ENCODE results near the gene CNTNAP4. TPM values are rescaled to one million over a fixed set of nuclear protein-coding genes. Genes with fewer than 3 reads are reported as not detected.

Gene CNTNAP4
- polyA plus RNA-seq, 1 of the 3 experiments (the other 2 are of a cell fraction): not detected

DNA sequence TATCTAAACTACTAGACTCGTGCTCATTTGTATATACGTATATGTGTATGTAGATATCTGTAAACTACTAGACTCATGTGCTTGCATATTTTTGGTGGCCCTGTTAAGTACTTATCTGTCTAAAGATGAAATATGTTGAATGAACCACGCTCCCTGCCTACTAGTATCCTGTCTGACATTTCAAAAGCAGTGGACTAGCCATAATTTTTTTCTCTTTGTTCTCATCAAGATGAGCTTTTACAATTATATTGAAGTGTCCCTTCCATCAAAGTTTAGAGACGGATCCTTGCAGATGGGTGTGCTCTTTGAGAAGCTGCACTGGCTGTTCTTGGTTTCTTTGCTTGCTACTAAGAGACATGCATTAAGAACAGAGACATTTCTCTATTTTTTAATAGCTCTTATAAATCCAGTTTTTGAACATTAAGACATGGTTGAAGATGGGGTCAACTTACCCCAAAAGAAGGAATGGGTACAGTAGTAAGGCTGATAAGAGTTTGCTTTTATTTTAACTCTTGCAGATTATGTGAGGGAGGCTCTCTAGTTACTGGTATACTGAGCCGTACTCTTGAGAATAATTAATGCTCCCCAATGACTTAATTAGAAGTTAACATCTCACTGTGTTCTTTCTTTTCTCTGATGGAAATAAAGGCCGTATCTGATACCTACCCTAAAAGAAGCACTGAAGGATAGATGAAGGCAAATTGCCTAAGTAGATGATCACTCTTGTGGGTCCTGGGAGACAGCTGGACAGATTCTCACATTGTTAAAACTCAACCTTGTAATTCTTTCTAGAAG, 3.4 kb downstream of the CNTNAP4 start:
- no peaks in the 10 kb centered on the region for H3K9me2 ChIP-seq
- H4K20me1 ChIP-seq (ENCODE audit: insufficient read depth): no peaks in the 10 kb centered on the region
- no peak for DNase-seq
- CTCF ChIA-PET: interaction anchor here (0.8 to 8.1 kb wide), 7 partner anchors 208 to 890 kb away, joined by 3 to 84 read pairs (median 9); no protein-coding TSS in a partner anchor
- no peaks in the 10 kb centered on the region for H3F3A ChIP-seq (replicated peaks; ENCODE audit: insufficient read depth)
- H3K79me2 ChIP-seq (ENCODE audit: insufficient read depth): no peaks in the 10 kb centered on the region
- H3K4me1 ChIP-seq (ENCODE audit: control insufficient read depth in 1 of 2, insufficient read depth in 2 of 2, low read depth in 1 of 2, low read length in 1 of 2): no peaks in the 10 kb centered on the region; a peak in 2 of 4 replicates
- no peak overlapping the region for H3K4me3 ChIP-seq (ENCODE audit: low read depth in 2 of 2, low read length in 1 of 2)
- no peaks in the 10 kb centered on the region for H3K27me3 ChIP-seq (ENCODE audit: insufficient read depth)
- H3K9ac ChIP-seq: no peak overlapping the region
- 38% methylated on average over 6 of the region's 6 CpGs for WGBS (ENCODE audit: low lambda C conversion rate)
- H2AFZ ChIP-seq (ENCODE audit: low read depth): no peak overlapping the region
- no peaks in the 10 kb centered on the region for H3K36me3 ChIP-seq (replicated peaks in 1 of 2; ENCODE audit: control insufficient read depth in 1 of 2, insufficient read depth in 2 of 2, low read length in 1 of 2)
- H3K9me3 ChIP-seq: no peaks in the 10 kb centered on the region
- POLR2A ChIA-PET: no interaction called here
- no peak overlapping the region for H3K4me2 ChIP-seq
- no peak for TF ChIP-seq RXRA (IDR thresholded peaks at IDR 0.05; ENCODE audit: borderline replicate concordance, low read depth)
- no peak for TF ChIP-seq NFIC (IDR thresholded peaks at IDR 0.05; ENCODE audit: borderline replicate concordance)
- no peak for TF ChIP-seq EP300 (IDR thresholded peaks at IDR 0.05; ENCODE audit: borderline replicate concordance in 1 of 2, low read depth in 1 of 2, low read length in 1 of 2)
- no peak for TF ChIP-seq TEAD4 (IDR thresholded peaks at IDR 0.05; ENCODE audit: borderline replicate concordance, insufficient read depth)
- TF ChIP-seq, protein P1, sequence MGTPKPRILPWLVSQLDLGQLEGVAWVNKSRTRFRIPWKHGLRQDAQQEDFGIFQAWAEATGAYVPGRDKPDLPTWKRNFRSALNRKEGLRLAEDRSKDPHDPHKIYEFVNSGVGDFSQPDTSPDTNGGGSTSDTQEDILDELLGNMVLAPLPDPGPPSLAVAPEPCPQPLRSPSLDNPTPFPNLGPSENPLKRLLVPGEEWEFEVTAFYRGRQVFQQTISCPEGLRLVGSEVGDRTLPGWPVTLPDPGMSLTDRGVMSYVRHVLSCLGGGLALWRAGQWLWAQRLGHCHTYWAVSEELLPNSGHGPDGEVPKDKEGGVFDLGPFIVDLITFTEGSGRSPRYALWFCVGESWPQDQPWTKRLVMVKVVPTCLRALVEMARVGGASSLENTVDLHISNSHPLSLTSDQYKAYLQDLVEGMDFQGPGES (IDR thresholded peaks at IDR 0.05; ENCODE audit: low read depth, low read length): no peak
- no peak for TF ChIP-seq MEF2A (IDR thresholded peaks at IDR 0.05; ENCODE audit: borderline replicate concordance, low read depth)
- TF ChIP-seq TAF1 (IDR thresholded peaks at IDR 0.05; ENCODE audit: borderline replicate concordance, low read depth, low read length): no peak
- TF ChIP-seq TCF12 (IDR thresholded peaks at IDR 0.05): no peak
- no peak for TF ChIP-seq YY1 (IDR thresholded peaks at IDR 0.05; ENCODE audit: low read depth)
- no peak overlapping the region for H3K27ac ChIP-seq (ENCODE audit: low read depth in 2 of 2, low read length in 1 of 2)

DNA sequence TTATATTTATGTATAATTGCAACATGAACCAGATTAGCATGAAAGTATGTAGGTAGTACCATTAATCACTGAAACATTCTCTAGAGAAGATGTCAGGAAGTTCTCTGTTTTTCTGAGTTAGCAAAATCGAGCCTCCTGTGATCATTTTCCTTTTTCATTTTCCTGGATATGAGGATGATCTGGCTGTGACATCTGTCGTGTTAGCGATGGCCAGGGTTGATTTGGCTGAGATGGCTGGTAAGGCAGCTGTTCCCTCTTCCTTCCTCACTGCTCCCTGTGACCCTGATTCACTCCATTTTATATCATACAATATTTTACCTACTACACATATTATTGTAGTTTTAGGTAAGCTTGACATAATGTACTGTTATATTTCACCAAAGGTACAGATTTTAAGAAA, 10.3 kb downstream of the CNTNAP4 start:
- ChIA-PET POLR2A (no interaction called here), CTCF (interaction anchor here (0.5 to 2.2 kb wide), 5 partner anchors 9 to 882 kb away, joined by 3 to 9 read pairs (median 4); no protein-coding TSS in a partner anchor)
- Histone ChIP-seq H3K4me3 (ENCODE audit: low read depth in 2 of 2, low read length in 1 of 2) (no peak overlapping the region), H3K9me3 (no peaks in the 10 kb centered on the region), H3K36me3 (replicated peaks in 1 of 2; ENCODE audit: control insufficient read depth in 1 of 2, insufficient read depth in 2 of 2, low read length in 1 of 2) (no peaks in the 10 kb centered on the region), H3K79me2 (ENCODE audit: insufficient read depth) (no peaks in the 10 kb centered on the region), H3K4me2 (no peak overlapping the region), H3K4me1 (ENCODE audit: control insufficient read depth in 1 of 2, insufficient read depth in 2 of 2, low read depth in 1 of 2, low read length in 1 of 2) (no peaks in the 10 kb centered on the region; a peak in 1 of 4 replicates), H3K9ac (no peak overlapping the region), H3K27ac (ENCODE audit: low read depth in 2 of 2, low read length in 1 of 2) (no peak overlapping the region), H3K9me2 (no peaks in the 10 kb centered on the region), H2AFZ (ENCODE audit: low read depth) (no peak overlapping the region), H4K20me1 (ENCODE audit: insufficient read depth) (no peaks in the 10 kb centered on the region), H3K27me3 (ENCODE audit: insufficient read depth) (no peaks in the 10 kb centered on the region), H3F3A (replicated peaks; ENCODE audit: insufficient read depth) (no peaks in the 10 kb centered on the region)
- TF ChIP-seq, protein P2, sequence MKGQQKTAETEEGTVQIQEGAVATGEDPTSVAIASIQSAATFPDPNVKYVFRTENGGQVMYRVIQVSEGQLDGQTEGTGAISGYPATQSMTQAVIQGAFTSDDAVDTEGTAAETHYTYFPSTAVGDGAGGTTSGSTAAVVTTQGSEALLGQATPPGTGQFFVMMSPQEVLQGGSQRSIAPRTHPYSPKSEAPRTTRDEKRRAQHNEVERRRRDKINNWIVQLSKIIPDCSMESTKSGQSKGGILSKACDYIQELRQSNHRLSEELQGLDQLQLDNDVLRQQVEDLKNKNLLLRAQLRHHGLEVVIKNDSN (IDR thresholded peaks at IDR 0.05; ENCODE audit: borderline replicate concordance, low read depth): no peak
- TF ChIP-seq POLR2AphosphoS5 (IDR thresholded peaks at IDR 0.05; ENCODE audit: low read depth, low read length) (no peak), FOXJ3 (CRISPR knock-in tag; IDR thresholded peaks at IDR 0.05) (no peak), TEAD4 (IDR thresholded peaks at IDR 0.05; ENCODE audit: borderline replicate concordance, insufficient read depth) (no peak)
- TF ChIP-seq, protein P3, sequence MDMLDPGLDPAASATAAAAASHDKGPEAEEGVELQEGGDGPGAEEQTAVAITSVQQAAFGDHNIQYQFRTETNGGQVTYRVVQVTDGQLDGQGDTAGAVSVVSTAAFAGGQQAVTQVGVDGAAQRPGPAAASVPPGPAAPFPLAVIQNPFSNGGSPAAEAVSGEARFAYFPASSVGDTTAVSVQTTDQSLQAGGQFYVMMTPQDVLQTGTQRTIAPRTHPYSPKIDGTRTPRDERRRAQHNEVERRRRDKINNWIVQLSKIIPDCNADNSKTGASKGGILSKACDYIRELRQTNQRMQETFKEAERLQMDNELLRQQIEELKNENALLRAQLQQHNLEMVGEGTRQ (IDR thresholded peaks at IDR 0.05; ENCODE audit: borderline replicate concordance, low read depth, low read length): no peak
- WGBS (ENCODE audit: low lambda C conversion rate): 17% methylated on average over 3 of the region's 3 CpGs
- no peak for DNase-seq

Measured in SK-N-SH (cell line).